ENCODE results near the gene ACTN1. TPM values are rescaled to one million over a fixed set of nuclear protein-coding genes. Genes with fewer than 3 reads are reported as not detected.
"Not testable (repeated sequence)": the region's sequence is repeated elsewhere in the genome, so short reads cannot be mapped to it uniquely, and the experiment has no call there.

Gene ACTN1
- total RNA-seq, 1 donor from 2014 or later: 133 TPM

DNA sequence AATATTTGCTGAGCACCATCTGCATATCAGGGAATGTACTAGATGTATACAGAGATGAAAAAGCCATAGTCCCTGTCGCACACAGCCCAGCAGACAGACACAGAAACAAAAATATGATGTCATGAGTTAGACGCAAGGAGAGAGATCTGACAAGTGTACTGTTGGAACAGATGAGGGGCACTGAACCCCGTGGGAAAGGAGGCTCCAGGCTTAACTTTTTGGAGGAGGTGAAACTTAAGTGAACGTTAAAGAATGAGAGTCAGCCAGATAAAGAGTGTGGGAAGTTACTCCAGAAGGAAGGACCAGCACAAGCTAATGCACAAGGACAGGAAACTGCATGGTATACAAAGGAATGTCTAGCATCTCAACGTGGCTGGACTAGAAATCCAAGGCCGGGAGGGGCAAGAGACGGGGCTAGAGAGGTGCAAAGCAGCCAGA is 2.5 kb upstream of the ACTN1 start:
- H3K27me3 Mint-ChIP-seq (ENCODE audit: low read depth): peaks cover 23% of the 10 kb centered on the region
- no peak for DNase-seq (ENCODE audit: low spot score)
- no peak overlapping the region for H3K4me3 Mint-ChIP-seq (ENCODE audit: low read depth)
- H3K36me3 Mint-ChIP-seq (ENCODE audit: low read depth): peaks cover 7% of the 10 kb centered on the region
- intact Hi-C loops (cut with micrococcal nuclease): no loop called here
- peaks cover 13% of the 10 kb centered on the region for H3K4me1 Mint-ChIP-seq (ENCODE audit: low read depth)
- H3K9me3 Mint-ChIP-seq: no peaks in the 10 kb centered on the region
- H3K27ac Mint-ChIP-seq: no peak overlapping the region

- Mint-ChIP-seq H3K9me3 (no peaks in the 10 kb centered on the region), H3K4me3 (ENCODE audit: low read depth) (no peak overlapping the region), H3K27me3 (ENCODE audit: low read depth) (peaks cover 22% of the 10 kb centered on the region), H3K27ac (no peak overlapping the region), H3K4me1 (ENCODE audit: low read depth) (peaks cover 18% of the 10 kb centered on the region), H3K36me3 (ENCODE audit: low read depth) (peaks cover 11% of the 10 kb centered on the region)
- intact Hi-C loops (cut with micrococcal nuclease): no loop called here
- no peak for DNase-seq (ENCODE audit: low spot score)
Observed at GRCh38 chr14:68981139-68981538, 2.0 kb upstream of the ACTN1 start.

DNA sequence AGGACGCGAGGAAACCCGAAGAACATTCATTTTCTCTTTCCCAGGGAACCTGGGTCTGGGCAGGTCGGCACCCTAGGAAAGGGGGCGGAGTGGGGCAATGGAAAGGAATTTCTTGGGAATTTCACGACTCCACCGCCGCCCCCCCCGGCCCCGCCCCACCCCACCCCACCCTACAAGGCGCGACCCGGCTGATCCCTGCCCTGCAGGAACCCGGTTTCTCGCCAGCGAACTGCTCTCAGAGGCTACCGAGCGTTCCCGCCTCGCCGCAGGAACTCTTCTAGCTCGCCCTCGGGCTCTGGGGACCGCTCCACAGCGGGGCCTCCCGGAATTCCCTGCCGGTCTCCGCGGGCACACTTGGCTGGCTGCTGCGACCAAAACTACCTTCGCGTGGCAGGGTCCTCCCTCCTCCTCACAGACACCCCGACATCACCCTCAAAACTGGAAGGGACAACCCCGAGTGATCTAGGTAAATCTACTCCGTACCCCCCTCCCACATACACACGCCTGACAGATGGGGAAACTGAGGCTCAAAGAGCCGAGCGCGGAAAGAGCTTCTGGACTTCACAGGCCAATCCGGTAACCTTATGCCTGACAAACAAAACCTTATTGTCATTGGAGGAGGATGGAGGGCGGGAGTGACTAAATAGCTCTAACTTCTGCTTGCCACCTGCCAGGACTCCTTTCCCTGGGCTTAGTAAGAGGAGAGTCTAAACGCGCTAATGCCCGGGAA is 785 bp upstream of the ACTN1 start:
- Mint-ChIP-seq H3K4me1 (ENCODE audit: low read depth) (peaks cover 24% of the 10 kb centered on the region), H3K27me3 (ENCODE audit: low read depth) (peaks cover 21% of the 10 kb centered on the region), H3K9me3 (no peaks in the 10 kb centered on the region), H3K36me3 (ENCODE audit: low read depth) (peaks cover 22% of the 10 kb centered on the region), H3K4me3 (ENCODE audit: low read depth) (peak overlapping the region; percentile 86), H3K27ac (no peak overlapping the region)
- intact Hi-C loops (cut with micrococcal nuclease): loop anchor here (2.0 to 10.0 kb wide), 5 partner anchors 43 to 635 kb away; partner anchors contain the start of gene SUSD6
- no peak for DNase-seq (ENCODE audit: low spot score)

GRCh38 chr14:68978172-68978911 is 760 bp downstream of the ACTN1 start:
- Mint-ChIP-seq H3K27me3 (ENCODE audit: low read depth) (peaks cover 21% of the 10 kb centered on the region), H3K27ac (peak overlapping the region; percentile 68), H3K9me3 (peaks cover 5% of the 10 kb centered on the region), H3K4me3 (ENCODE audit: low read depth) (peak overlapping the region; percentile 83), H3K4me1 (ENCODE audit: low read depth) (peaks cover 24% of the 10 kb centered on the region), H3K36me3 (ENCODE audit: low read depth) (peaks cover 36% of the 10 kb centered on the region)
- DNase-seq (ENCODE audit: low spot score): peak; percentile 32
- intact Hi-C loops (cut with micrococcal nuclease): loop anchor here (2.0 to 10.0 kb wide), 5 partner anchors 41 to 636 kb away; partner anchors contain the start of gene SUSD6

DNA sequence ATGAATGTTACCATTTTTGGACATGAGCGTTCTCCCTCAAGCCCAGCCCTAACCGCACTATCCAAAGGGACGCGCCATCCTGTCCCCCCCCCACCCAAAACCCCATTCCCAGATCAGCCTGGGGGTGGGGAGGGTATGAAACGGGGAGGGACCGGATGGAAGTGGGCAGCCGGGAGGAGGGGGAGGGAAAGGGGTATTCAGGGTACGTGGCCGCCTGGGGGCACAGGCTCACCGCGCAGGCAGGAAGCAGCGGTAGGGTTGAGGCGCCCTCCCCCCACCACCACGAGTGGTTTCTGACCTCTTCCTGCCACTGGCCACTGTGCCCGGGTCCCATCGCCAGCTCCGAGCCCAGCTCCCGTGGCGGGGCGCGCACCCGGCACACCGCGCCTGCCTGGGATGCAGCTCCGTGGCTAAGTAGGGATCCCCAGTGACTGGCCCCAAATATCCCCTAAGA is 1.4 kb downstream of the ACTN1 start:
- intact Hi-C loops (cut with micrococcal nuclease): loop anchor here (1.0 to 10.0 kb wide), 7 partner anchors 40 to 1161 kb away; partner anchors contain the start of genes SUSD6 and ZFYVE26
- H3K36me3 Mint-ChIP-seq (ENCODE audit: low read depth): peaks cover 42% of the 10 kb centered on the region
- peaks cover 8% of the 10 kb centered on the region for H3K9me3 Mint-ChIP-seq
- peaks cover 17% of the 10 kb centered on the region for H3K27me3 Mint-ChIP-seq (ENCODE audit: low read depth)
- peak overlapping the region; percentile 73 for H3K27ac Mint-ChIP-seq
- DNase-seq (ENCODE audit: low spot score): peak; percentile 47
- peaks cover 24% of the 10 kb centered on the region for H3K4me1 Mint-ChIP-seq (ENCODE audit: low read depth)
- H3K4me3 Mint-ChIP-seq (ENCODE audit: low read depth): peak overlapping the region; percentile 83

DNA sequence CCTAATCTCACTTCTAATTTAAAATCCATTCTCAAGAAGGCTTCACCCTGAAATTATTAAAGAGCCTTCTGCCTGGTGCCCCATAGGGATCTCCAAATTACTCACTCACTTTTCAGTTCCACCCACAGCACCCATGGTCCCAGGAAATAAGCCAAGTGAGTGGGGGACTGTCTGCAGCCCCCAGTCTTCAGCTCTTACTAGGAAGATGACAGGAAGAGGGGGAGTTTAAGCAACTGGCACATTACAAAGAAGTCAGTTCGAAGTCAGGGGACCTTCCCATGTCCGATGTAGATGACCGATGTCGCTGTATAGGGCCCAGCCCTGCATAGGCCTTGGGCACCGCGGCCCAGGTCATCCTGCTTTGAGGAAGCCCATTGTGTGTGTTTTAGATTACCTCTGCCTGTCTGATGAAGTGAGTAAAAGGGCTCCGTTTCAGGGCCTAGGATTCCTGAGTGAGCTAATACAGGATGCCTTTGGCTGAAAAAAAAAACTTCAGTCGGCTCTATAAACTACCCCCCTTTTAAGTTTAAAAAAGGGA is 1.9 kb downstream of the ACTN1 start:
- intact Hi-C loops (cut with micrococcal nuclease): loop anchor here (1.0 to 10.0 kb wide), 6 partner anchors 40 to 1161 kb away; partner anchors contain the start of genes SUSD6 and ZFYVE26
- Mint-ChIP-seq H3K4me1 (ENCODE audit: low read depth) (peaks cover 27% of the 10 kb centered on the region), H3K27me3 (ENCODE audit: low read depth) (peaks cover 16% of the 10 kb centered on the region), H3K36me3 (ENCODE audit: low read depth) (peaks cover 47% of the 10 kb centered on the region), H3K9me3 (peaks cover 8% of the 10 kb centered on the region), H3K27ac (peak overlapping the region; percentile 73), H3K4me3 (ENCODE audit: low read depth) (peak overlapping the region; percentile 83)
- DNase-seq (ENCODE audit: low spot score): no peak

DNA sequence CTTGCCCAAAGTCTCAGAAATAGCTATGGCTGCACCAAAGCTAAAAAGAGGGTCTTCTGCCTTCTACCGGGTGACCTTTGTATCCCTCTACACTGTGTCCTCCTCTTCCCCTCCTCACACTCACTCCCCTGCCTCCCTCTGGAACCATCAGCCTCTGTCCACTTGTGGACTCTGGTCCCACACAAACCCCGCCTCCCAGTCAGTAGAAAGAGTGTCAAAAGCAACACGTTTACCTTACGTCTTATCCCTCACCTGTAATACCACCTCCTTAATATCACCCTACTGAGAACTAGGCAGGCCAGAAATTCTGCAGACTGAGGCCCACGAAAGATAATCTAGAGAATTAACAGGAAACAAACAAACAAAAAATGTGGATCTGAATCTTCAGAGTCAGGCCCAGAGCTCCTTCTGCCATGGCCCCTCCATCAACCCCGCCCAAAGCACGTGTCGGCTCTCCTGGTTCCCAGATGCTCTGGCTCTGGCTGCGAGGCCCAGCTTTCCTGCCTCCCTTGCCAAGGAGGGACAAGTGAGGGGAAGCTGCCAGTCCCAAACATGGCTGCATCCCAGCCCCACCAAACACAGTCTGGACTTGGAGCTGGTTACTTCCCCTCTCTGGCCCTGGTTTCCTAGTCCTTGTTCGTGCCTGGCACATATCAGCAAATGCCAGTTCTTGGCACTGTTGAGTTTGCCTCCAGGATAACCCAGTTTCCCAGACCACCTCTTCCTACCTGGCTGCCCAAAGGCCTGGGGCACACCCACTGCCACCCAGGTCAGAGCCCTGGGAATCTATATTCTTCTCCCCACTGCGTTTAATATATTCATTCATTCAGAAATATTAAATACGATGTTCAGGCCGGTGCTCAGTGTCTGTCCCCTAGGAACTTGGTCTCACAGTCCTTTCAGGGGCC is 2.7 kb downstream of the ACTN1 start:
- H3K9me3 Mint-ChIP-seq: peaks cover 8% of the 10 kb centered on the region
- peaks cover 34% of the 10 kb centered on the region for H3K4me1 Mint-ChIP-seq (ENCODE audit: low read depth)
- H3K27me3 Mint-ChIP-seq (ENCODE audit: low read depth): peaks cover 11% of the 10 kb centered on the region
- H3K36me3 Mint-ChIP-seq (ENCODE audit: low read depth): peaks cover 55% of the 10 kb centered on the region
- H3K4me3 Mint-ChIP-seq (ENCODE audit: low read depth): peak overlapping the region; percentile 83
- intact Hi-C loops (cut with micrococcal nuclease): loop anchor here (1.0 to 10.0 kb wide), 6 partner anchors 39 to 1160 kb away; partner anchors contain the start of genes SUSD6 and ZFYVE26
- no peak for DNase-seq (ENCODE audit: low spot score)
- H3K27ac Mint-ChIP-seq: peak overlapping the region; percentile 73

DNA sequence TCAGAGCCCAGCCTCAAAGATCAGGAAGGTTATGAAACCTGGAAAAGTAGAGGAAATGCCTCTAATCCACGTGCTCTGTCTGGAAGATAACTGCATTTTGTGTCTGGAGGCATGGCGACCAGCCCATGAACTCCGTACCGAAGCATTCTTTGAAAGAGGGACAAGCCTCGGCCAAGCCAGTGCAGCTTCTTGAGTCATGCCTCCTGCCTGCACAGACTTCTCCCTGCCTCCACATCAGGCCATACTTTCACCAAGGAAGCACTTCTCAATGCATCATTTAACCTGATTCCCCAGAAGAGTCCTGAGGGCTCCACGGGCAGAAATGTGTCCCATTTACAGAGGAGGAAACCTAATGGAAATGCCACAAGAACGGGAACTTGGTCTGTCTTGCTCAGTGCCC is 3.4 kb downstream of the ACTN1 start:
- Mint-ChIP-seq H3K9me3 (peaks cover 8% of the 10 kb centered on the region), H3K36me3 (ENCODE audit: low read depth) (peaks cover 62% of the 10 kb centered on the region), H3K4me1 (ENCODE audit: low read depth) (peaks cover 42% of the 10 kb centered on the region), H3K27me3 (ENCODE audit: low read depth) (peaks cover 7% of the 10 kb centered on the region), H3K4me3 (ENCODE audit: low read depth) (no peak overlapping the region), H3K27ac (no peak overlapping the region)
- intact Hi-C loops (cut with micrococcal nuclease): loop anchor here (2.0 to 10.0 kb wide), 5 partner anchors 38 to 639 kb away; partner anchors contain the start of gene SUSD6
- no peak for DNase-seq (ENCODE audit: low spot score)

GRCh38 chr14:68974759-68975347 is 4.2 kb downstream of the ACTN1 start:
- peaks cover under 1% of the 10 kb centered on the region for H3K27me3 Mint-ChIP-seq (ENCODE audit: low read depth)
- peaks cover 46% of the 10 kb centered on the region for H3K4me1 Mint-ChIP-seq (ENCODE audit: low read depth)
- no peak for DNase-seq (ENCODE audit: low spot score)
- peaks cover 8% of the 10 kb centered on the region for H3K9me3 Mint-ChIP-seq
- no peak overlapping the region for H3K27ac Mint-ChIP-seq
- no peak overlapping the region for H3K4me3 Mint-ChIP-seq (ENCODE audit: low read depth)
- peaks cover 63% of the 10 kb centered on the region for H3K36me3 Mint-ChIP-seq (ENCODE audit: low read depth)
- intact Hi-C loops (cut with micrococcal nuclease): loop anchor here (5.0 to 10.0 kb wide), 4 partner anchors 38 to 640 kb away; partner anchors contain the start of gene SUSD6

DNA sequence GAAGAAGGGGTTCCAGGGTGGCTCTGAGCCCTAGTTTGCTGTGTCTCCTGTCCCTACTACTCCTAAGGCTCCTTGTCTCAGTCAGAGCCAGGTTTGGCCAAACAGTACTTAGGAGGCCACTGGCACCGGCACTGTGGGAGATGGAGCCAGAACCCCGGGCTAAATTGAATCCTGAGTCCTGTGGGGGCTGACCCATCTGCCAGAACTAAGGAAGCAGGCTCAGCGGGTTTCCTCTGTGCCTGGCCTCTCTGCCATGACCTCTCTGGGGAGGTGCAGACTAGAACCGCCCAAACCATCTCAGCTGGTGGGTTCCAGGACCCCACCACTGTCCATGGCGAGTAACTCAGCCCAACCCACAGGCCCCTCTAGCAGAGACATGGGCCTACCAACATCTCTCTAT is 5.5 kb downstream of the ACTN1 start:
- Mint-ChIP-seq H3K9me3 (peaks cover 8% of the 10 kb centered on the region), H3K36me3 (ENCODE audit: low read depth) (peaks cover 63% of the 10 kb centered on the region), H3K27ac (no peak overlapping the region), H3K4me1 (ENCODE audit: low read depth) (peaks cover 52% of the 10 kb centered on the region), H3K27me3 (ENCODE audit: low read depth) (no peaks in the 10 kb centered on the region), H3K4me3 (ENCODE audit: low read depth) (no peak overlapping the region)
- intact Hi-C loops (cut with micrococcal nuclease): loop anchor here (10.0 kb wide), 1 partner anchor 641 kb away; the partner anchor contains the start of gene SUSD6
- no peak for DNase-seq (ENCODE audit: low spot score)

- not testable (repeated sequence) for H3K27me3 Mint-ChIP-seq (ENCODE audit: low read depth); H3K9me3 Mint-ChIP-seq; H3K4me3 Mint-ChIP-seq (ENCODE audit: low read depth); DNase-seq (ENCODE audit: low spot score); H3K27ac Mint-ChIP-seq
- intact Hi-C loops (cut with micrococcal nuclease): loop anchor here (10.0 kb wide), 1 partner anchor 642 kb away; the partner anchor contains the start of gene SUSD6
- Mint-ChIP-seq H3K36me3 (ENCODE audit: low read depth) (peaks cover 63% of the 10 kb centered on the region), H3K4me1 (ENCODE audit: low read depth) (peaks cover 54% of the 10 kb centered on the region)
Observed at GRCh38 chr14:68973219-68973565, 5.9 kb downstream of the ACTN1 start.

All from activated T-helper 2 cell treated with anti-CD3 and anti-CD28 coated beads, Interferon-gamma antibody, Interleukin-2, Interleukin-4, amounts not matched to agents 10 μg/mL and 5 μg/mL and 100 μg/mL, durations not matched to agents 14 hours and 24 hours and 36 hours (primary cell).